GM18505 (cell line): ENCODE results near the gene DOCK4.

Experiments used
- ATAC-seq: cut with Tn5 transposase; IDR thresholded peaks from one replicate; pipeline ENCODE4 v1.9.1; 2021; ENCODE audit not compliant: unreplicated experiment
- POLR2A ChIP-seq: IDR thresholded peaks from 4 replicates; pipeline ENCODE4 v1.6.1; 2011; ENCODE audit warnings: borderline replicate concordance; ENCODE audit not compliant: insufficient read depth, insufficient read length; ENCODE audit errors: extremely low read depth

Gene DOCK4

GRCh38 chr7:111694376-111694775, 511.8 kb downstream of the DOCK4 start:
- TF ChIP-seq POLR2A = no peak
- no peak for ATAC-seq

- no peak for TF ChIP-seq POLR2A
- no peak for ATAC-seq
These were observed 515.7 kb downstream of the DOCK4 start for GRCh38 chr7:111690364-111691111.

- no peak for ATAC-seq
- no peak for TF ChIP-seq POLR2A
These were observed 520.9 kb downstream of the DOCK4 start for GRCh38 chr7:111685349-111685748.

GRCh38 chr7:111682588-111683340, 523.4 kb downstream of the DOCK4 start:
- no peak for TF ChIP-seq POLR2A
- no peak for ATAC-seq

GRCh38 chr7:111681242-111681641, 525.0 kb downstream of the DOCK4 start:
- TF ChIP-seq POLR2A = no peak
- ATAC-seq = no peak

- TF ChIP-seq POLR2A = no peak
- no peak for ATAC-seq
These were observed 527.2 kb downstream of the DOCK4 start for GRCh38 chr7:111678986-111679385.

- ATAC-seq = no peak
- TF ChIP-seq POLR2A = no peak
These were observed 527.9 kb downstream of the DOCK4 start for GRCh38 chr7:111678281-111678680.

GRCh38 chr7:111677848-111678247, 528.4 kb downstream of the DOCK4 start:
- no peak for TF ChIP-seq POLR2A
- ATAC-seq = no peak

- TF ChIP-seq POLR2A = no peak
- no peak for ATAC-seq
These were observed 529.4 kb downstream of the DOCK4 start for GRCh38 chr7:111676811-111677210.
